ENCODE results near the gene ACTR8. TPM values are rescaled to one million over a fixed set of nuclear protein-coding genes. Genes with fewer than 3 reads are reported as not detected.

ACTR8 gene
- total RNA-seq, 1 experiment from 2014 or later = 21.1 TPM

GRCh38 chr3:53892286-53892637 lies 10.3 kb upstream of the ACTR8 start:
- no peaks in the 10 kb centered on the region for H3K36me3 ChIP-seq (ENCODE audit: insufficient read depth, low read length, poor library complexity, severe bottlenecking)
- BruUV-seq (replicated peaks) = TSS peak; percentile 98
- peak overlapping the region; percentile 89 for H3K27ac ChIP-seq (ENCODE audit: low read depth, low read length, poor library complexity, severe bottlenecking)
- DNase-seq (ENCODE audit: low spot score) = peak; percentile 1
- H3K4me1 ChIP-seq (ENCODE audit: insufficient read depth, low read length, poor library complexity, severe bottlenecking) = no peaks in the 10 kb centered on the region
- peak overlapping the region; percentile 79 for H3K4me3 ChIP-seq (ENCODE audit: low read depth, low read length, poor library complexity, severe bottlenecking)
- H3K27me3 ChIP-seq (replicated peaks; ENCODE audit: insufficient read depth, low read depth, low read length, poor library complexity) = no peaks in the 10 kb centered on the region
- ChIA-PET POLR2A (ENCODE audit: low non-redundant PET) (no interaction called here), CTCF (no interaction called here)
- H3K9me3 ChIP-seq (ENCODE audit: low read depth, low read length, poor library complexity, severe bottlenecking) = no peaks in the 10 kb centered on the region
- TF ChIP-seq EZH2 (IDR thresholded peaks at IDR 0.05; ENCODE audit: borderline replicate concordance, low read depth, low read length, poor library complexity, severe bottlenecking) = no peak
- no peak for TF ChIP-seq CTCF (conservative IDR thresholded peaks at IDR 0.05; ENCODE audit: low read depth, low read length)
- intact Hi-C loops (cut with micrococcal nuclease; ENCODE audit: unreplicated experiment) = no loop called here

GRCh38 chr3:53891497-53892285 lies 9.7 kb upstream of the ACTR8 start, which contains the start of gene SELENOK:
Gene SELENOK (minus strand): TSS chr3:53891859.
- TF ChIP-seq CTCF (conservative IDR thresholded peaks at IDR 0.05; ENCODE audit: low read depth, low read length) = no peak
- no peak for TF ChIP-seq EZH2 (IDR thresholded peaks at IDR 0.05; ENCODE audit: borderline replicate concordance, low read depth, low read length, poor library complexity, severe bottlenecking)
- Histone ChIP-seq H3K4me1 (ENCODE audit: insufficient read depth, low read length, poor library complexity, severe bottlenecking) (no peaks in the 10 kb centered on the region), H3K27me3 (replicated peaks; ENCODE audit: insufficient read depth, low read depth, low read length, poor library complexity) (no peaks in the 10 kb centered on the region), H3K36me3 (ENCODE audit: insufficient read depth, low read length, poor library complexity, severe bottlenecking) (no peaks in the 10 kb centered on the region), H3K9me3 (ENCODE audit: low read depth, low read length, poor library complexity, severe bottlenecking) (no peaks in the 10 kb centered on the region), H3K27ac (ENCODE audit: low read depth, low read length, poor library complexity, severe bottlenecking) (peak within 1 kb of the TSS; percentile 89), H3K4me3 (ENCODE audit: low read depth, low read length, poor library complexity, severe bottlenecking) (peak within 1 kb of the TSS; percentile 79)
- peak; percentile 96 for DNase-seq (ENCODE audit: low spot score)
- BruUV-seq (replicated peaks) = no TSS peak
- intact Hi-C loops (cut with micrococcal nuclease; ENCODE audit: unreplicated experiment) = no loop called here
- CTCF ChIA-PET = no interaction called here
- POLR2A ChIA-PET (ENCODE audit: low non-redundant PET) = interaction anchor here (0.7 kb wide), 1 partner anchor 238 kb away, joined by 3 read pairs; no protein-coding TSS in a partner anchor

GRCh38 chr3:53890726-53891475 lies 8.9 kb upstream of the ACTR8 start:
- intact Hi-C loops (cut with micrococcal nuclease; ENCODE audit: unreplicated experiment) = no loop called here
- no peak for DNase-seq (ENCODE audit: low spot score)
- TF ChIP-seq EZH2 (IDR thresholded peaks at IDR 0.05; ENCODE audit: borderline replicate concordance, low read depth, low read length, poor library complexity, severe bottlenecking) (no peak), CTCF (conservative IDR thresholded peaks at IDR 0.05; ENCODE audit: low read depth, low read length) (no peak)
- H3K9me3 ChIP-seq (ENCODE audit: low read depth, low read length, poor library complexity, severe bottlenecking) = no peaks in the 10 kb centered on the region
- no peaks in the 10 kb centered on the region for H3K36me3 ChIP-seq (ENCODE audit: insufficient read depth, low read length, poor library complexity, severe bottlenecking)
- no peaks in the 10 kb centered on the region for H3K4me1 ChIP-seq (ENCODE audit: insufficient read depth, low read length, poor library complexity, severe bottlenecking)
- POLR2A ChIA-PET (ENCODE audit: low non-redundant PET) = interaction anchor here (0.7 kb wide), 1 partner anchor 237 kb away, joined by 3 read pairs; no protein-coding TSS in a partner anchor
- H3K4me3 ChIP-seq (ENCODE audit: low read depth, low read length, poor library complexity, severe bottlenecking) = peak overlapping the region; percentile 79
- CTCF ChIA-PET = no interaction called here
- H3K27me3 ChIP-seq (replicated peaks; ENCODE audit: insufficient read depth, low read depth, low read length, poor library complexity) = no peaks in the 10 kb centered on the region
- BruUV-seq (replicated peaks) = TSS peak; percentile 68
- H3K27ac ChIP-seq (ENCODE audit: low read depth, low read length, poor library complexity, severe bottlenecking) = peak overlapping the region; percentile 89

Measured in A673 (cell line).